ENCODE data around the gene PCNP. TPM values are rescaled to one million over a fixed set of nuclear protein-coding genes. Genes with fewer than 3 reads are reported as not detected.

PCNP gene
- polyA plus RNA-seq, 1 donor from 2014 or later, result 280 TPM

GRCh38 chr3:101532783-101533602, 41.0 kb upstream of the PCNP start:
- Histone ChIP-seq H3F3A (ENCODE audit: insufficient read depth, low read length, poor library complexity, severe bottlenecking) (no peaks in the 10 kb centered on the region), H3K27ac (ENCODE audit: low read length) (no peak overlapping the region), H4K20me1 (ENCODE audit: insufficient read depth) (no peaks in the 10 kb centered on the region), H3K9me2 (ENCODE audit: insufficient read depth, low read length) (no peaks in the 10 kb centered on the region), H3K27me3 (ENCODE audit: insufficient read depth, low read depth, low read length) (no peaks in the 10 kb centered on the region), H3K9ac (ENCODE audit: low read length) (no peak overlapping the region), H3K36me3 (ENCODE audit: insufficient read depth, low read length) (no peaks in the 10 kb centered on the region), H3K9me3 (ENCODE audit: low read length) (no peaks in the 10 kb centered on the region), H2AFZ (ENCODE audit: low read depth, low read length) (no peak overlapping the region), H3K4me2 (ENCODE audit: low read length) (no peak overlapping the region), H3K79me2 (replicated peaks; ENCODE audit: insufficient read depth, low read length) (no peaks in the 10 kb centered on the region), H3K4me3 (ENCODE audit: low read length) (no peak overlapping the region)
- TF ChIP-seq CTCF (IDR thresholded peaks at IDR 0.05; ENCODE audit: poor library complexity, severe bottlenecking) (no peak), TAF1 (IDR thresholded peaks at IDR 0.05; ENCODE audit: low read depth) (no peak), POLR2AphosphoS5 (IDR thresholded peaks at IDR 0.05) (no peak), RAD21 (conservative IDR thresholded peaks at IDR 0.05) (no peak)

- no peak overlapping the region for H3K9ac ChIP-seq (ENCODE audit: low read length)
- H3K9me3 ChIP-seq (ENCODE audit: low read length), result no peaks in the 10 kb centered on the region
- no peak for TF ChIP-seq POLR2AphosphoS5 (IDR thresholded peaks at IDR 0.05)
- TF ChIP-seq EP300 (conservative IDR thresholded peaks at IDR 0.05; ENCODE audit: poor library complexity, severe bottlenecking), result no peak
- TF ChIP-seq TAF1 (IDR thresholded peaks at IDR 0.05; ENCODE audit: low read depth), result no peak
- TF ChIP-seq SMC3 (conservative IDR thresholded peaks at IDR 0.05; ENCODE audit: poor library complexity), result no peak
- TF ChIP-seq CTCF (IDR thresholded peaks at IDR 0.05; ENCODE audit: poor library complexity, severe bottlenecking), result no peak
- no peak for TF ChIP-seq EZH2 (IDR thresholded peaks at IDR 0.05; ENCODE audit: borderline replicate concordance, insufficient read depth, low read length, poor library complexity, severe bottlenecking)
- no peak for TF ChIP-seq MXI1 (conservative IDR thresholded peaks at IDR 0.05; ENCODE audit: poor library complexity, severe bottlenecking)
- TF ChIP-seq RAD21 (conservative IDR thresholded peaks at IDR 0.05), result no peak
- no peak for TF ChIP-seq REST (IDR thresholded peaks at IDR 0.05; ENCODE audit: borderline replicate concordance)
- H3F3A ChIP-seq (ENCODE audit: insufficient read depth, low read length, poor library complexity, severe bottlenecking), result no peaks in the 10 kb centered on the region
- H3K27ac ChIP-seq (ENCODE audit: low read length), result no peak overlapping the region
- no peaks in the 10 kb centered on the region for H3K9me2 ChIP-seq (ENCODE audit: insufficient read depth, low read length)
- no peak overlapping the region for H3K4me2 ChIP-seq (ENCODE audit: low read length)
- H4K20me1 ChIP-seq (ENCODE audit: insufficient read depth), result no peaks in the 10 kb centered on the region
- H3K4me3 ChIP-seq (ENCODE audit: low read length), result no peak overlapping the region
- H3K36me3 ChIP-seq (ENCODE audit: insufficient read depth, low read length), result no peaks in the 10 kb centered on the region
- no peak overlapping the region for H2AFZ ChIP-seq (ENCODE audit: low read depth, low read length)
- no peaks in the 10 kb centered on the region for H3K79me2 ChIP-seq (replicated peaks; ENCODE audit: insufficient read depth, low read length)
- H3K27me3 ChIP-seq (ENCODE audit: insufficient read depth, low read depth, low read length), result no peaks in the 10 kb centered on the region
Observed at GRCh38 chr3:101533603-101533968, 40.4 kb upstream of the PCNP start.
